Spinal cord (tissue), 10 donors: ENCODE measurements around the gene CLIP2. TPM values are rescaled to one million over a fixed set of nuclear protein-coding genes. Genes with fewer than 3 reads are reported as not detected.

Experiments
- DNase-seq, 6 donors: peaks; one replicate each; pipeline versions ENCODE4 v3.0.0 to v3.0.0-alpha.2; 2013 to 2015; ENCODE audit warnings: low spot score in 6 of 6, low read depth in 4 of 6
- H3K27ac ChIP-seq: one replicate; pipeline ENCODE4 v1.5.1; 2013; ENCODE audit warnings: low read depth, low read length, control low read depth
- H3K27me3 ChIP-seq: one replicate; pipeline ENCODE4 v1.6.1; 2013; ENCODE audit warnings: low read length; ENCODE audit not compliant: control insufficient read depth, insufficient read depth
- H3K36me3 ChIP-seq: one replicate; pipeline ENCODE4 v1.6.1; 2013; ENCODE audit warnings: low read length; ENCODE audit not compliant: control insufficient read depth, insufficient read depth
- H3K4me1 ChIP-seq: one replicate; pipeline ENCODE4 v1.6.1; 2013; ENCODE audit warnings: low read length; ENCODE audit not compliant: control insufficient read depth, insufficient read depth
- H3K4me3 ChIP-seq: one replicate; pipeline ENCODE4 v1.5.1; 2013; ENCODE audit warnings: low read depth, low read length, control low read depth
- H3K9me3 ChIP-seq: one replicate; pipeline ENCODE4 v1.6.1; 2013; ENCODE audit warnings: low read length; ENCODE audit not compliant: control insufficient read depth, insufficient read depth
- WGBS: methylation state at CpG from one replicate; pipeline ENCODE4 v1.1.5; 2013; ENCODE audit warnings: missing lambda C conversion rate; ENCODE audit not compliant: insufficient coverage; 5-methylcytosine and 5-hydroxymethylcytosine counted together
- polyA plus RNA-seq, 2 donors: library from polyadenylated mRNA; unstranded; fragments of 120-200 nt; gene quantifications; one replicate each; pipeline ENCODE4 v1.2.1, GENCODE V29; 2013; ENCODE audit not compliant: insufficient read length in 2 of 2
- total RNA-seq, 2 donors: library from RNA; depleted of rRNA in 1 of 2; stranded (reverse); fragments of 120-200 nt in 1 of 2; fragments of >200 nt in 1 of 2; gene quantifications; one replicate each; pipeline versions ENCODE4 v1.2.3 to v1.2.4, GENCODE V29; 2013 to 2014
- donor health status: healthy.

CLIP2 gene
- total and polyA plus RNA-seq, 4 donors, result 34.4 to 110 (median 76.9) TPM

GRCh38 chr7:74267756-74268565, 21.2 kb upstream of the CLIP2 start:
- Histone ChIP-seq H3K36me3 (no peaks in the 10 kb centered on the region), H3K9me3 (no peaks in the 10 kb centered on the region), H3K4me1 (peaks cover 13% of the 10 kb centered on the region), H3K27me3 (no peaks in the 10 kb centered on the region), H3K4me3 (no peak overlapping the region), H3K27ac (no peak overlapping the region)
- WGBS, result 94% methylated on average over 5 of the region's 13 CpGs
- DNase-seq, result no peak

- peak overlapping the region; percentile 59 for H3K4me3 ChIP-seq
- no peaks in the 10 kb centered on the region for H3K36me3 ChIP-seq
- H3K9me3 ChIP-seq, result no peaks in the 10 kb centered on the region
- no peaks in the 10 kb centered on the region for H3K27me3 ChIP-seq
- WGBS, result 0% methylated on average over 8 of the region's 17 CpGs
- DNase-seq, result peak in 4 of 6 donors; percentile 71 to 97 (median 88)
- peaks cover 13% of the 10 kb centered on the region for H3K4me1 ChIP-seq
- no peak overlapping the region for H3K27ac ChIP-seq
These were observed 19.4 kb upstream of the CLIP2 start for GRCh38 chr7:74269757-74270277.

GRCh38 chr7:74271742-74272141, 17.5 kb upstream of the CLIP2 start:
- Histone ChIP-seq H3K27me3 (no peaks in the 10 kb centered on the region), H3K4me1 (peaks cover 13% of the 10 kb centered on the region), H3K9me3 (no peaks in the 10 kb centered on the region), H3K36me3 (no peaks in the 10 kb centered on the region), H3K27ac (peak overlapping the region; percentile 64), H3K4me3 (no peak overlapping the region)
- DNase-seq, result no peak
- 70% methylated on average over 2 of the region's 6 CpGs for WGBS

GRCh38 chr7:74272305-74273038, 16.7 kb upstream of the CLIP2 start:
- no peak overlapping the region for H3K4me3 ChIP-seq
- H3K4me1 ChIP-seq, result peaks cover 13% of the 10 kb centered on the region
- 45% methylated on average over 5 of the region's 10 CpGs for WGBS
- H3K27me3 ChIP-seq, result no peaks in the 10 kb centered on the region
- H3K27ac ChIP-seq, result peak overlapping the region; percentile 64
- peak in 1 of 6 donors; percentile 52 for DNase-seq
- no peaks in the 10 kb centered on the region for H3K36me3 ChIP-seq
- no peaks in the 10 kb centered on the region for H3K9me3 ChIP-seq

- H3K36me3 ChIP-seq, result no peaks in the 10 kb centered on the region
- no peaks in the 10 kb centered on the region for H3K27me3 ChIP-seq
- no peaks in the 10 kb centered on the region for H3K9me3 ChIP-seq
- peaks cover 15% of the 10 kb centered on the region for H3K4me1 ChIP-seq
- no peak overlapping the region for H3K4me3 ChIP-seq
- WGBS, result 39% methylated on average over 4 of the region's 6 CpGs
- no peak overlapping the region for H3K27ac ChIP-seq
- DNase-seq, result no peak
These were observed 13.8 kb upstream of the CLIP2 start for GRCh38 chr7:74275401-74275881.

- no peaks in the 10 kb centered on the region for H3K9me3 ChIP-seq
- no peaks in the 10 kb centered on the region for H3K36me3 ChIP-seq
- H3K4me1 ChIP-seq, result peaks cover 11% of the 10 kb centered on the region
- no peaks in the 10 kb centered on the region for H3K27me3 ChIP-seq
- WGBS, result 90% methylated on average over 1 of the region's 4 CpGs
- H3K27ac ChIP-seq, result no peak overlapping the region
- H3K4me3 ChIP-seq, result no peak overlapping the region
- DNase-seq, result no peak
These were observed 11.6 kb upstream of the CLIP2 start for GRCh38 chr7:74277636-74278035.

GRCh38 chr7:74280985-74281384, 8.2 kb upstream of the CLIP2 start:
- DNase-seq, result no peak
- no peaks in the 10 kb centered on the region for H3K27me3 ChIP-seq
- 86% methylated on average over 8 of the region's 8 CpGs for WGBS
- H3K36me3 ChIP-seq, result no peaks in the 10 kb centered on the region
- no peaks in the 10 kb centered on the region for H3K9me3 ChIP-seq
- no peak overlapping the region for H3K27ac ChIP-seq
- H3K4me1 ChIP-seq, result peaks cover 12% of the 10 kb centered on the region
- no peak overlapping the region for H3K4me3 ChIP-seq

- Histone ChIP-seq H3K9me3 (no peaks in the 10 kb centered on the region), H3K27ac (no peak overlapping the region), H3K4me3 (no peak overlapping the region), H3K4me1 (peaks cover 14% of the 10 kb centered on the region), H3K36me3 (no peaks in the 10 kb centered on the region), H3K27me3 (no peaks in the 10 kb centered on the region)
- WGBS, result 50% methylated on average over 11 of the region's 14 CpGs
- no peak for DNase-seq
These were observed 6.3 kb upstream of the CLIP2 start for GRCh38 chr7:74282748-74283459.

GRCh38 chr7:74283858-74284447, 5.3 kb upstream of the CLIP2 start:
- H3K4me3 ChIP-seq, result no peak overlapping the region
- DNase-seq, result no peak
- H3K27ac ChIP-seq, result no peak overlapping the region
- H3K9me3 ChIP-seq, result no peaks in the 10 kb centered on the region
- H3K4me1 ChIP-seq, result peaks cover 23% of the 10 kb centered on the region
- H3K36me3 ChIP-seq, result no peaks in the 10 kb centered on the region
- WGBS, result 74% methylated on average over 6 of the region's 9 CpGs
- H3K27me3 ChIP-seq, result no peaks in the 10 kb centered on the region
